NOMO-1 (cell line): Measurements from ENCODE around the gene C22orf42.
A peak's percentile ranks its signal among the peaks of the same experiment; 100 is the strongest.
"Not testable (repeated sequence)": the region's sequence is repeated elsewhere in the genome, so short reads cannot be mapped to it uniquely, and the experiment has no call there.

Experiments used
- DNase-seq, 2 experiments: peaks; one replicate each; lab custom pipeline; 2025; ENCODE audit not compliant: unreplicated experiment in 2 of 2; lab: John Stamatoyannopoulos, UW

The C22orf42 gene

GRCh38 chr22:32158712-32159533 is at the start of gene C22orf42:
C22orf42 (minus strand) TSS chr22:32159303; CDS start chr22:32159215, 88 bp downstream.
- DNase-seq = no peak

DNA sequence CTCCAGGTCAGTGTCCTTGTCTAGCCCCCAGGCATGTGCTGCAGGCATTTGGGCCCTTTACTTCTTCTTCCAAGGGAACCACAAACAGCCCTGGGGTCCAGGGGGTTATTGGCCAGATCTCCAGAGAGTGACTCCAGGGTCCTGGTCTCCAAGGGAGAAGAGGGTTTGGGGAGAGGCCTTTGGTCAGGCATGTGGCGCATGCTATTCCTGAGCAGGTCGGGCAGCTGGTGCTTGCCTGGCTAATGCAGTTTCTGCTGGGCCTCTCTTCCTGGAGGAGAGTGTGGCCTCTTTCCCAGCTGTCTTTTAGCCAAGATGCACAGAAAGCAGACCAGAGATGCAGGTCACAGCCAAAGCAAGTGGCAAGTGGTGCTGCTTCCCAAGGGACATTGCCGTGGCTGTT is 49.6 kb upstream of the C22orf42 start:
- DNase-seq = no peak

GRCh38 chr22:32207971-32208480 is 48.9 kb upstream of the C22orf42 start:
- no peak for DNase-seq

GRCh38 chr22:32206774-32207758 is 48.0 kb upstream of the C22orf42 start:
- DNase-seq = peak; percentile 37 to 62

DNA sequence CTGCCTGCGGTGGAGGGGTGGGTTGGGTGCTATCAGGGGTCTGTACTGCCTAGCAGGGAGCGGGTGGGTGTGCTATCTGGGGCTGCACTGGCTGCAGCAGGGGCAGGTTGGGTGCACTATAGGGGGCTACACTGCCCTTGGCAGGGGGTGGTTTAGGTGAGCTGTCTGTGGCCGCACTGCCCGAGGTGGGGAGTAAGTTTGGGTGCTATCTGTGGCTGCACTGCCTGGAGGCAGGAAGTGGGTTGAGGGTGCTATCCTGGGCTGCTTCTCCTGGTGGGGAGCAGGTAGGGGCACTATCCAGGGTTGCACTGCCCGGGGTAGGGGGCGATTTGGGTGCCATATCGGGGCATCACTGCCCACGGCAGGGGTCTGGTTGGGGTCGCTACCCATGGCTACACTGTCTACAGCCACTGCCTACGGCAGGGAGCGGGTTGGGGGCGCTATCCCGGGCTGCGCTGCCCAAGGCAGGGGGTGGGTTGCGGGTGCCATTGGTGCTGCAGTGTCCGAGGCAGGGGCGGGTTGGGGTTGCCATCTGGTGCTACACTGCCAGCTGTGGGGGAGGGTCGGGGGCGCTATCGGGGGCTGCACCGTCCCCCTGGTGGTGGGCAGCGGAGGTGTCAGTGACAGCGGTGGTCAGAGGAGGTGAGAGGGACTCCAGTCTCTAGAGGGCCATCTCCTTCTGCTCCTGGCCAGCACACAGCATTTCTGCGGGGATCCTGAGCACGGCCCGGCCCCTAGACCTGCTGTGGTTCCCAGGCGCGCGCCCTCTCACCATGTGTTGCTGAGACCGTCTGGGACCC is 47.1 kb upstream of the C22orf42 start:
- no peak for DNase-seq

DNA sequence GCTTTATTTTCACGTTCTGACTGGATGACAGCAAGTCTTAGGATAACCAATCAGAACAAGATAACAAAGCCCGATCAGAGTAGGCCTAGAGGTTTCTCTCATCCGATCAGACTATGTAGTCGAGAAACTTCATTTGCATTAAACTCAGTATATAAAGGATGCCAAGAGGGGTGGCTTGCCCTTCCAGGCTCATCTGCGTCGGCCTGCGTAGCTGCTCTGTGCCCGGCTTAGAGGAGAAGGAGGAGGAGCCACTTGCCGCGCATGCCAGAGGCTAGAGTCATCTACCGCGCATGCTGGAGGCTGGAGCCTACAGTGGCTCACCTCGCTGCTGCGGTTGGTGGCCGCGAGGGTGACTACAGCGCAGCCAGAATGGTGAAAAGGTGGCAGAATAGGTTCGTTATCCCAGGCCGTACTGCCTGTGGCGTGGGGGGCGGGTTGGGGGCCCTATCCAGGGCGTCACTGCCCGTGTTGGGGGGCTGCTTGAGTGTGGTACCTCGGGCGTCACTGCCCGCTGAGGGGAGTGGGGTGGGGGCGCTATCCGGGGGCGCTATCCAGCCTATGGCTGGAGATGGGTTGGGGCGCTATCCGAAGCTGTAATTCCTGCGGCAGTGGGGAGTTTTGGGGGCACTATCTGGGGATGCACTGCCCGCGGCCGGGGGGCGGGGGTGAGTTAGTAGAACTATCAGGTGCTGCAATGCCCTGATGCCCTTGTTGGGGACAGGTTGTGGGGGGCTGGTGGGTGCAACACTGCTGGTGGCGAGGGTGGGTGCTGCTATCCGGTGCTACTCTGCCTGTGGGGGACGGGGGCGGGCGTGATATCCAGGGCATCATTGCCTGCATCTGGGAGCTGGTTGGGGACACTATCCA is 46.0 kb upstream of the C22orf42 start, which contains the start of gene RFPL2:
Gene RFPL2, minus strand, starts transcription at position 218 of the 867 bp plus-strand sequence. CDS start 2,622 bp downstream, outside the sequence.
- peak; percentile 44 to 61 for DNase-seq

GRCh38 chr22:32204040-32204855 is 45.1 kb upstream of the C22orf42 start:
- DNase-seq = no peak

- DNase-seq = no peak
These were observed 44.3 kb upstream of the C22orf42 start for GRCh38 chr22:32203181-32204039.

DNA sequence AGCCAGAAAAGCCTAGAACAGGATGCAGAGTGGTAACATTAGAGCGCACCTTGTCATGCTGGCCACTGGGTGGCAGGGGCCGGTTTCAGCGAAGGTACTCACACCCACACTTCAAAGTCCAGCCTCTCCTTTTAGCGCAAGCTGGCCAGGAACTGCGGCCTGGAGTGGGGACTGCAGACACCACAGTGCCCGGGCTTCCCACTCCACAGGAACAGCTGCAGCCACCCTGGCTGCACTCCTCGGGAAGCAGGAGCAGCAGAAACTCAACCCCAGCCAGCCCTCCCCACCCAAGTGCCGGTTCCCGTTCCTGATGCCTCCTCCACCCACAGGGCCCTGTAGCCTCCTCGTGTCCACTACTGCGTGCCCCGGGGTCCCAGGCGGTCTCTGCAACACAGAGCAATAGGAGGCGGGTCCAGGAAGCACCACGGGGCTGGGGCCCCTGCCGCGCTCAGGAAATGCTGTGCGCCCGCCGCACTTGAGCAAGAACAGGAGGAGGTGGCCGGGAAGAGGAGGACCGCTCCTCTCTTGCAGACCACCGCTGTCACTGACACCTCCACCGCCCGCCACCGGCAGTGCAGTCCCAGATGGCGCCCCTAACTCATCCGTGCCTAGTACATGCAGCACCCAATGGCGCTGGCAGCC is 43.6 kb upstream of the C22orf42 start:
- peak; percentile 58 to 74 for DNase-seq

- no peak for DNase-seq
These were observed 43.0 kb upstream of the C22orf42 start for GRCh38 chr22:32202161-32202538.

GRCh38 chr22:32200752-32201151 is 41.6 kb upstream of the C22orf42 start:
- peak; percentile 4 to 8 for DNase-seq

DNA sequence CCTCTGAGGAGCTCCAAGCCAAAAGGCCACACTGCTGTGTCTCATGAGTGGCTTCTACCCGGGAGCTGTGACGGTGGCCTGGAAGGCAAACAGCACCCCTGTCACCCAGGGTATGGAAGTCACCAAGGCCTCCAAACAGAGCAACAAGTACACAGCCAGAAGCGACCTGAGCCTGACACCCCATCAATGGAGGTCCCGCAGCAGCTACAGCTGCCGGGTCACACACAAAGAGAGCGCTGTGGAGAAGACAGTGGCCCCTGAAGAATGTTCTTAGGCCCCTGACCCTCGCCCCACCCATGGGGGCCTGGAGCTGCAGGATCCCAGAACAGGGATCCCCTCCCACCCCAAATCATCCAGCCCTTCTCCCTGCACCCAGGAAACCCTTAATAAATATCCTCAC is 40.9 kb upstream of the C22orf42 start:
- no peak for DNase-seq

DNA sequence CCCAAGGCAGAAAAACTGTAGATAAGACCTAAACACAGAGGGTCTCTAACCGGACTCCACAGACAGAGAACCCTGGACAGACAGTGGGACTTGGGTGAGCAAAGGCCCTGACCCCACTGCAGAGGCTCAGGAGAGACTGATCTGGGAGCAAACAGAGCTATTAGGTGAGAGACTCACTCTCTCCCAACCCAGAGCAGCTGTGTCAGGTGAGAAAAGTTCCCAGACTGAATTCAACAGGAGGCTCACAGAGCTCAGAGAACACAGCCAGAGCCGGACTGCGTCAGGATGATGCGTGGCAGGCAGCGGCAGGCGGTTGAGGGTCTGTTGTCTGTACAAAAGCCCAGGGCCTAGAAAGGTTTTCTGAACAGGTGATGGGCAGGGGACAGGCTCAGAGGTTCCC is 40.2 kb upstream of the C22orf42 start:
- no peak for DNase-seq

GRCh38 chr22:32197553-32198226 is 38.6 kb upstream of the C22orf42 start:
- not testable (repeated sequence) for DNase-seq

DNA sequence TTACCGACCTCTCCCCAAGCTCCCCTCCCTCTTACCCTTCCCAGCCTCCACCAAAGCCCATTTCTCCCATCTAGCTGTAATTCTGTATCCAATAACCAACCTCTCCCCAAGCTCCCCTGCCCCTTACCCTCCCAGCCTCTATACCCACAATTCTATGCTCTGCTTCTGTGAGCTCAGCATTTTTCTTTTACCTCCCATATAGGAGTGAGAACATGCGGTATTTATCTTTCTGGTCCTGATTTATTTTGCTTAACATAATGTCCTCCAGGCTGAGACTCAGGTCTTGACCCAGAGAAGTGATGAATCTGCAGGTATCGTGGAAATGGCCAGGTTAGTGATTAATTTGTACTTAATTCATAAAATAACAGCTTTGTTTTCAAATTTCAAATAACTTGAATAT is 36.8 kb upstream of the C22orf42 start:
- DNase-seq = not testable (repeated sequence)

DNA sequence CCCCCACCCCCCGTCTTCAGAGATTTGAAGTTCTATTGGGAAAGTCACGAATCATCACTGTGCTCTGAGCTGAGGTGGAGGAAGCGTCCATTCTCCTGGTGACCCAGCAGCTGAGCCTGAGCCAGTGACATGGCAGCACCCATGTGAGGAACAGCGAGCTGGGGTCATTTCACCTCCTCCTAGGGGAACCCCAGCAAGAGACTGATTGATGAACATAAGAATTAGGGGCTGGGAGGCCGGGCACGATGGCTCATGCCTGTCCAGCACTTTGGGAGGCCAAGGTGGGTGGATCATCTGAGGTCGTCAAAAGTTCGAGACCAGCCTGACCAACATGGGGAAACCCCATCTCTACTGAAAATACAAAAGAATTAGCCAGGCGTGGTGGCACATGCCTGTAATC is 34.2 kb upstream of the C22orf42 start:
- DNase-seq = not testable (repeated sequence)

DNA sequence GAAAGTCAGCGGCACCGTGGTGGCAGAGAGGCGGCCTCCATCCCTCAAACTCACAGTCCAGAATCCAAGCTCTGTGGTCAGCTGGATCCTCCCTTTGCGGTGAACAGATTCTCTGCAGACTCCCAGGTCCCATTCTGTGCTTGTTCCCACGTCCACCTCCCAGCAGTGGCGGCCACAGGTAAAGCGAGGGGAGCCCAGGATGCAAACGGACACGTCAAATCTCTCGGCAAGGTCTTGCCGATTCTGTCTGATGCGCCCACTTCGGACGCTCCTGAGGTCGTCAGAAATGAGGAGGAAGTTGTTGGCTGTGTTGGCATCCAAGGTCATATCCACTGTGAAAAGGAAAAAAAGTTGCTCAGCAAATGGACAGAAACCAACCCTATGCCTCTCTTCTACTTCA is 31.9 kb upstream of the C22orf42 start:
- DNase-seq = not testable (repeated sequence)
